IgD-negative memory B cell (primary cell): Measurements from ENCODE around the gene DIS3L2. TPM values are rescaled to one million over a fixed set of nuclear protein-coding genes. Genes with fewer than 3 reads are reported as not detected.
"Not testable (repeated sequence)": the region's sequence is repeated elsewhere in the genome, so short reads cannot be mapped to it uniquely, and the experiment has no call there.

Source experiments
- H3K27ac Mint-ChIP-seq, 3 donors: one replicate each; pipeline ENCODE4 v1.8.0; 2020 to 2022; ENCODE audit warnings: mild to moderate bottlenecking in 3 of 3, mixed read lengths in 3 of 3, moderate library complexity in 1 of 3
- H3K27me3 Mint-ChIP-seq: one replicate; pipeline ENCODE4 v1.8.0; 2021; ENCODE audit warnings: mixed read lengths
- H3K36me3 Mint-ChIP-seq: one replicate; pipeline ENCODE4 v1.8.0; 2020; ENCODE audit warnings: mild to moderate bottlenecking, mixed read lengths
- H3K4me1 Mint-ChIP-seq, 3 donors: one replicate each; pipeline ENCODE4 v1.8.0; 2020 to 2022; ENCODE audit warnings: mixed read lengths in 3 of 3, mild to moderate bottlenecking in 1 of 3
- H3K4me3 Mint-ChIP-seq, 4 donors: one replicate each; pipeline ENCODE4 v1.8.0; 2020 to 2022; ENCODE audit warnings: mild to moderate bottlenecking in 4 of 4, mixed read lengths in 4 of 4, moderate library complexity in 3 of 4
- H3K9me3 Mint-ChIP-seq, 3 donors: one replicate each; pipeline ENCODE4 v1.8.0; 2020 to 2021; ENCODE audit warnings: mixed read lengths in 3 of 3, mild to moderate bottlenecking in 1 of 3
- polyA plus RNA-seq: library from polyadenylated mRNA; unstranded; fragments of 300-500 nt; fragmentation: Illumina TruSeq; gene quantifications from one replicate; pipeline ENCODE4 v1.2.3, GENCODE V29; 2021

Gene DIS3L2
- polyA plus RNA-seq, 1 donor from 2014 or later: 21.7 TPM

GRCh38 chr2:232347369-232347768 lies 385.9 kb downstream of the DIS3L2 start:
- H3K27me3 Mint-ChIP-seq: peaks cover 5% of the 10 kb centered on the region
- H3K27ac Mint-ChIP-seq: no peak overlapping the region
- H3K4me1 Mint-ChIP-seq: no peaks in the 10 kb centered on the region
- peaks cover 0 to 3% (median 0%) of the 10 kb centered on the region in 3 donors for H3K9me3 Mint-ChIP-seq
- no peaks in the 10 kb centered on the region for H3K36me3 Mint-ChIP-seq
- no peak overlapping the region for H3K4me3 Mint-ChIP-seq

DNA sequence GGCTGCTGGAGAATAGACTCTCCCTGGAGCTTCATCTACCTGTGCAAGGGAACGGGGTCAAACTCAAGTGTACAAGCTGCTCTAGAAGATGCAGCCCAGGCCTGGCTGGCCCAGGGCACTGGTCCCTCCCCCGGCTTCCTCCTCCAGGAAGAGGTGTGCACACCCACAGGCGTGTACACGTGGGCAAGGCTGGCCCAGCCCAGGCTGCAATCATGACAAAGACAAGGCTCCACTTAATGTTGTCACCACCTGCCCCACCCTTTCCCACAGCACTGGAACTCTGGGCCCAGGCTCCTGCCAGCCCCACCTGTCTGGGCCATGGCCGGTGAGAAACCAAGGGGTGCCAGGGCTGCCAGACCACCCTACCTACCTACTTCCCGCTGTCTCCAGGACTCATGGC lies 387.4 kb downstream of the DIS3L2 start:
- Mint-ChIP-seq H3K36me3 (no peaks in the 10 kb centered on the region), H3K27ac (no peak overlapping the region), H3K27me3 (peaks cover 13% of the 10 kb centered on the region), H3K9me3 (peaks cover 0 to 3% (median 0%) of the 10 kb centered on the region in 3 donors), H3K4me1 (peaks cover 0 to 2% (median 0%) of the 10 kb centered on the region in 3 donors), H3K4me3 (no peak overlapping the region)

DNA sequence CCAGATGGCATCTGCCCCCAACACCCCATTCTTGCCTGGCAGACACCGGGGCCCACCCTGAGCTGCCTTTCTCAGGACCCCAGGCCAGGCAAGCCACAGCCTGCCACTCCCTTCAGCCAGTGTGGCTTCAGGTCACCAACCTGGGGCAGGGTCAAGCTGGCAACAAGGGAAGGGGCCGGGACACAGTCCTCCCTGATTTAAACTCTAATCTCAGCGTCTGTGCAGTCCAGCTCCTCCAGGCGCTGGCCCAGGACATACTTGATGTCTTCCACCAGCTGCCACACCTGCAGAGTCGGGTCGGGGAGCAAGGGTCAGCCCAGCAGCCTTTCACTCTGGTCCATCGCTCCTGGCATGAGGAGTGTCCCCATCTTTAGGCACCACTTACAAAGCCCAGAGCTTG lies 388.0 kb downstream of the DIS3L2 start:
- H3K27me3 Mint-ChIP-seq: peaks cover 15% of the 10 kb centered on the region
- peaks cover 0 to 3% (median 0%) of the 10 kb centered on the region in 3 donors for H3K9me3 Mint-ChIP-seq
- no peaks in the 10 kb centered on the region for H3K36me3 Mint-ChIP-seq
- peaks cover 0 to 2% (median 0%) of the 10 kb centered on the region in 3 donors for H3K4me1 Mint-ChIP-seq
- H3K4me3 Mint-ChIP-seq: no peak overlapping the region
- H3K27ac Mint-ChIP-seq: no peak overlapping the region

DNA sequence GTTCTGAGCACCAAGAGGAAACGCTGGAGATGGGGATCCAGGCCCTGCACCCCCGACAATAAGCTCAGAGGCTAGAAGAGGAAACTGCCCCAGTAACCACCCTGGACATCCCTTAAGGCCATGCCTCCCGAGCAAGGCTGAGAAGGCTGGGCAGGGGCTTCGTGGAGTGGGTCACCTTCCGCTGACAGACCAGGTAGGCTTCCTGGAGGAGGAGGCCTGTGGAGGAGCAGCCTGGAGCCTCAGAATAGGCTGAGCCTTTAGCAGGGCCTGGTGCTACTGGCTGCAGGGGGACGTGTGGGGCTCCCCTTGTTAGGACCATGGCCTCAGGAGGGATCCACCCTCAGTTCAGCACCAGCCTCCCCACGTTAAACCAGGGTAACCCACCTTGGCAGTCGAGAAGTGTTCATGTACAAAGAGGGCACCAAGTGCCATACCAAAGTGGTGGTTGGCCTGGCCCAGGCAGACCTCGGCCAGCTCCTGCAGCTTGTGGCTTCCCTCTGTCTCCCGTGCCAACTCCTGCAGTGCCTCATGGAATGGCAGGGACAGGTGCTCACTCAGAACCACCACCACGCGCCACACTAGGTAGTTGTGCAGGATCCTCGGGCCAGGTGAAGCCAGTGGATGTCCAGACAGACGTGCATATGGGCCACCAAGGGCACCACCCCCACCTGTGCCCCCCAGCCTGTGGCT lies 388.6 kb downstream of the DIS3L2 start:
- H3K27ac Mint-ChIP-seq: no peak overlapping the region

GRCh38 chr2:232350804-232351685 lies 389.5 kb downstream of the DIS3L2 start:
- Mint-ChIP-seq H3K4me1 (peaks cover 0 to 2% (median 0%) of the 10 kb centered on the region in 3 donors), H3K27me3 (peaks cover 20% of the 10 kb centered on the region), H3K4me3 (no peak overlapping the region), H3K9me3 (peaks cover 0 to 3% (median 0%) of the 10 kb centered on the region in 3 donors), H3K27ac (no peak overlapping the region), H3K36me3 (no peaks in the 10 kb centered on the region)

More for the DNA sequence above, 388.6 kb downstream of the DIS3L2 start:
- peaks cover 20% of the 10 kb centered on the region for H3K27me3 Mint-ChIP-seq
- H3K9me3 Mint-ChIP-seq: peaks cover 0 to 3% (median 0%) of the 10 kb centered on the region in 3 donors
- no peak overlapping the region for H3K4me3 Mint-ChIP-seq
- H3K4me1 Mint-ChIP-seq: peaks cover 0 to 2% (median 0%) of the 10 kb centered on the region in 3 donors
- H3K36me3 Mint-ChIP-seq: no peaks in the 10 kb centered on the region

- Mint-ChIP-seq H3K9me3 (peaks cover 0 to 1% (median under 1%) of the 10 kb centered on the region in 3 donors), H3K4me3 (peak overlapping the region in 1 of 4 donors; percentile 16), H3K4me1 (peaks cover 0 to 2% (median 0%) of the 10 kb centered on the region in 3 donors), H3K36me3 (no peaks in the 10 kb centered on the region), H3K27ac (no peak overlapping the region), H3K27me3 (peaks cover 22% of the 10 kb centered on the region)
Observed at GRCh38 chr2:232351686-232352510, 390.4 kb downstream of the DIS3L2 start.

GRCh38 chr2:232352511-232353091 lies 391.1 kb downstream of the DIS3L2 start:
- Mint-ChIP-seq H3K9me3 (peaks cover 0 to 2% (median 0%) of the 10 kb centered on the region in 3 donors), H3K4me1 (peaks cover 0 to 2% (median 0%) of the 10 kb centered on the region in 3 donors), H3K27ac (no peak overlapping the region), H3K36me3 (no peaks in the 10 kb centered on the region), H3K4me3 (no peak overlapping the region), H3K27me3 (peaks cover 22% of the 10 kb centered on the region)

- H3K27me3 Mint-ChIP-seq: peaks cover 22% of the 10 kb centered on the region
- H3K36me3 Mint-ChIP-seq: no peaks in the 10 kb centered on the region
- H3K4me3 Mint-ChIP-seq: no peak overlapping the region
- peaks cover 0 to 2% (median 0%) of the 10 kb centered on the region in 3 donors for H3K9me3 Mint-ChIP-seq
- peaks cover 0 to 2% (median 0%) of the 10 kb centered on the region in 3 donors for H3K4me1 Mint-ChIP-seq
- H3K27ac Mint-ChIP-seq: no peak overlapping the region
Observed at GRCh38 chr2:232353096-232353495, 391.6 kb downstream of the DIS3L2 start.

- peaks cover 22% of the 10 kb centered on the region for H3K27me3 Mint-ChIP-seq
- no peaks in the 10 kb centered on the region for H3K36me3 Mint-ChIP-seq
- peaks cover 0 to 2% (median 0%) of the 10 kb centered on the region in 3 donors for H3K4me1 Mint-ChIP-seq
- H3K4me3 Mint-ChIP-seq: no peak overlapping the region
- H3K9me3 Mint-ChIP-seq: peaks cover 0 to 2% (median 1%) of the 10 kb centered on the region in 3 donors
- no peak overlapping the region for H3K27ac Mint-ChIP-seq
Observed at GRCh38 chr2:232353660-232354059, 392.1 kb downstream of the DIS3L2 start.

DNA sequence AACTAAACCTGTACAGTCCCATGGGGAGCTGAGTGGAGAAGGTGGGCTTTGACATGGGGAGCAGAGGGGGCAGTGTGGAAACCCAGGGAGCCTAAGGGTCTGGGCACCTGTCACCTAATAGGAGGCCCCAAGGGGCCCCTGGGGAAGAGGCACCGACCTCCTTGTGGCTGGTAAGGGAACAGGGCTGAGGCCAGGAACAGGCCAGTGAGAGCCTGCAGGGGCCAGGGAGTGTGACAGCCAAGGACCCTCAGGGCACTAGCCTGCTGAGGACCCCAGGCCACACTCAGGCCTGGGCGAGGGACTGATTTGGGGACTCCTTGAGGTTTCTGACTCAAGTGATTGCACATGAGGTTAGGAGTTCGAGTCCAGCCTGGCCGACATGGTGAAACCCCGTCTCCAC lies 392.6 kb downstream of the DIS3L2 start:
- Mint-ChIP-seq H3K36me3 (no peaks in the 10 kb centered on the region), H3K4me3 (no peak overlapping the region), H3K9me3 (peaks cover 0 to 2% (median 1%) of the 10 kb centered on the region in 3 donors), H3K4me1 (peaks cover 0 to 2% (median 0%) of the 10 kb centered on the region in 3 donors), H3K27ac (no peak overlapping the region), H3K27me3 (peaks cover 22% of the 10 kb centered on the region)

- peaks cover 0 to 5% (median 5%) of the 10 kb centered on the region in 3 donors for H3K4me1 Mint-ChIP-seq
- no peak overlapping the region for H3K4me3 Mint-ChIP-seq
- peaks cover 3% of the 10 kb centered on the region for H3K27me3 Mint-ChIP-seq
- H3K27ac Mint-ChIP-seq: no peak overlapping the region
- no peaks in the 10 kb centered on the region for H3K36me3 Mint-ChIP-seq
- peaks cover 0 to 2% (median 1%) of the 10 kb centered on the region in 3 donors for H3K9me3 Mint-ChIP-seq
Observed at GRCh38 chr2:232361646-232362045, 400.1 kb downstream of the DIS3L2 start.

GRCh38 chr2:232362174-232362900 lies 400.8 kb downstream of the DIS3L2 start:
- Mint-ChIP-seq H3K9me3 (peaks cover 0 to 1% (median 0%) of the 10 kb centered on the region in 3 donors), H3K4me1 (peaks cover 0 to 5% (median 5%) of the 10 kb centered on the region in 3 donors), H3K27me3 (peaks cover 6% of the 10 kb centered on the region), H3K27ac (no peak overlapping the region), H3K36me3 (no peaks in the 10 kb centered on the region), H3K4me3 (no peak overlapping the region)

GRCh38 chr2:232363064-232363783 lies 401.7 kb downstream of the DIS3L2 start:
- H3K36me3 Mint-ChIP-seq, H3K4me1 Mint-ChIP-seq, H3K9me3 Mint-ChIP-seq, H3K27me3 Mint-ChIP-seq: not testable (repeated sequence)
- peak overlapping the region in 2 of 4 donors; percentile 76 to 88 for H3K4me3 Mint-ChIP-seq
- H3K27ac Mint-ChIP-seq: peak overlapping the region in 1 of 3 donors; percentile 45
